ENCODE results near the gene ABCB6. TPM values are rescaled to one million over a fixed set of nuclear protein-coding genes. Genes with fewer than 3 reads are reported as not detected.

The ABCB6 gene
- total and polyA plus RNA-seq, 7 donors: 24.4 to 64.9 (median 42.2) TPM

- DNase-seq: no peak
- ATAC-seq: peak in 1 of 4 donors; percentile 5
- TF ChIP-seq, protein P1, sequence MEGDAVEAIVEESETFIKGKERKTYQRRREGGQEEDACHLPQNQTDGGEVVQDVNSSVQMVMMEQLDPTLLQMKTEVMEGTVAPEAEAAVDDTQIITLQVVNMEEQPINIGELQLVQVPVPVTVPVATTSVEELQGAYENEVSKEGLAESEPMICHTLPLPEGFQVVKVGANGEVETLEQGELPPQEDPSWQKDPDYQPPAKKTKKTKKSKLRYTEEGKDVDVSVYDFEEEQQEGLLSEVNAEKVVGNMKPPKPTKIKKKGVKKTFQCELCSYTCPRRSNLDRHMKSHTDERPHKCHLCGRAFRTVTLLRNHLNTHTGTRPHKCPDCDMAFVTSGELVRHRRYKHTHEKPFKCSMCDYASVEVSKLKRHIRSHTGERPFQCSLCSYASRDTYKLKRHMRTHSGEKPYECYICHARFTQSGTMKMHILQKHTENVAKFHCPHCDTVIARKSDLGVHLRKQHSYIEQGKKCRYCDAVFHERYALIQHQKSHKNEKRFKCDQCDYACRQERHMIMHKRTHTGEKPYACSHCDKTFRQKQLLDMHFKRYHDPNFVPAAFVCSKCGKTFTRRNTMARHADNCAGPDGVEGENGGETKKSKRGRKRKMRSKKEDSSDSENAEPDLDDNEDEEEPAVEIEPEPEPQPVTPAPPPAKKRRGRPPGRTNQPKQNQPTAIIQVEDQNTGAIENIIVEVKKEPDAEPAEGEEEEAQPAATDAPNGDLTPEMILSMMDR (IDR thresholded peaks at IDR 0.05): no peak
- intact Hi-C loops (cut with DNase I): no loop called here
- peaks cover 3 to 71% of the 10 kb centered on the region in 2 donors for H3K36me3 ChIP-seq (ENCODE audit: insufficient read depth in 1 of 2, low read depth in 1 of 2)
- no peaks in the 10 kb centered on the region for H3K9me3 ChIP-seq
- H3K4me3 ChIP-seq: peak overlapping the region; percentile 87
- peak overlapping the region; percentile 98 for H3K27ac ChIP-seq
- 0 to 3% (median 1%) methylated on average over 11 to 19 of the region's 19 CpGs for WGBS, 3 donors
- H3K27me3 ChIP-seq (ENCODE audit: insufficient read depth in 3 of 3, low read length in 2 of 3): no peaks in the 10 kb centered on the region
- H3K4me1 ChIP-seq: peaks cover 19% of the 10 kb centered on the region
These were observed 10.2 kb upstream of the ABCB6 start for GRCh38 chr2:219228911-219229304.

- WGBS, 3 donors: 32 to 42% (median 37%) methylated on average over 6 to 7 of the region's 7 CpGs
- peak overlapping the region; percentile 98 for H3K27ac ChIP-seq
These were observed 9.5 kb upstream of the ABCB6 start for GRCh38 chr2:219228041-219228910.

GRCh38 chr2:219225350-219225749, 6.6 kb upstream of the ABCB6 start:
- WGBS, 3 donors: 85 to 90% (median 87%) methylated on average over 3 of the region's 3 CpGs
- Histone ChIP-seq H3K4me1 (peaks cover 13% of the 10 kb centered on the region), H3K27ac (no peak overlapping the region), H3K4me3 (no peak overlapping the region), H3K27me3 (ENCODE audit: insufficient read depth in 3 of 3, low read length in 2 of 3) (no peaks in the 10 kb centered on the region), H3K9me3 (no peaks in the 10 kb centered on the region), H3K36me3 (ENCODE audit: insufficient read depth in 1 of 2, low read depth in 1 of 2) (peaks cover 8 to 78% of the 10 kb centered on the region in 2 donors)
- TF ChIP-seq, protein P1 (IDR thresholded peaks at IDR 0.05): no peak
- DNase-seq: no peak
- intact Hi-C loops (cut with DNase I): no loop called here
- no peak for ATAC-seq

More at GRCh38 chr2:219228041-219228910, 9.5 kb upstream of the ABCB6 start:
- Histone ChIP-seq H3K27me3 (ENCODE audit: insufficient read depth in 3 of 3, low read length in 2 of 3) (no peaks in the 10 kb centered on the region), H3K9me3 (no peaks in the 10 kb centered on the region), H3K4me1 (peaks cover 19% of the 10 kb centered on the region), H3K36me3 (ENCODE audit: insufficient read depth in 1 of 2, low read depth in 1 of 2) (peaks cover 2 to 71% of the 10 kb centered on the region in 2 donors), H3K4me3 (peak overlapping the region; percentile 87)
- ATAC-seq (no peak), DNase-seq (peak in 1 of 2 donors; percentile 32)
- TF ChIP-seq, protein P1 (IDR thresholded peaks at IDR 0.05): no peak
- intact Hi-C loops (cut with DNase I): no loop called here

DNA sequence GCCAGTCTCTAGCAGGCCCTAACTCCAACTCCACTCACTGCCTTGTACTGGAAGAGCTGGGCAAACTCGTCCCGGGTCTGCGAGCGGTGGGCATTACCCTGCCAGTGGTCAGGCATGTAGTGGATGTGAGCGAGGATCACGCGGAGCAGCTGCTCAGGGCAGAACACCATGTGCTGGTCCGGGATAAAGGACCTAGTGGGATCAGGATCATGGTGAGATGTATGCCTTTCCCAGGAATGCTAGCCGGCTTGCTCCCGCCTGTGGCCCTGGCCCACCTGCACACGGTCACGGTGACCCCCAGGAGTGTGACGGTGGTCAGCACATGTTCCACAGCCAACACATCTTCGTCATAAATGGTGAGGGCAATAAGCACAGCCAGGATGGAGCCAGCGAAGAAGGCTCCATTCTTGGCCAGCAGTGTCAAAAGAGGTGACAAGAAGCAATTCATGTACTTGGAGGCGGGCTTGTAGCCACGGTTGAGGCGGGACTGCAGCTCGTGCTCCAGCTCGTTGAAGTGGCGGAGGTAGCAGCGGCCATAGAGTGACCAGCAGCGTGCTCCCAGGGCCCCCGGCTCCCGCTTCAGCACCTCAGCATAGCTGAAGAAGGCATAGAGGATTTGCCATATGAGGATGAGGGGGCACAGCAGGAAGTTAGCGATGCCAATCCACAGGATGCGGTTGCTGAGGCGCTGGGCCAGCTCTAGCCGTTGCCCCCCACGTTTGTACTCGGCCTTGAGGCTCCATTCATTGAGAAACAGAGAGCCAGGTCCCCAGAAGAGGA, 5.3 kb upstream of the ABCB6 start:
- no peak for ATAC-seq
- intact Hi-C loops (cut with DNase I): no loop called here
- DNase-seq: no peak
- no peaks in the 10 kb centered on the region for H3K9me3 ChIP-seq
- no peak overlapping the region for H3K4me3 ChIP-seq
- H3K27me3 ChIP-seq (ENCODE audit: insufficient read depth in 3 of 3, low read length in 2 of 3): no peaks in the 10 kb centered on the region
- WGBS, 3 donors: 92 to 96% (median 93%) methylated on average over 31 of the region's 31 CpGs
- H3K4me1 ChIP-seq: peaks cover 20% of the 10 kb centered on the region
- TF ChIP-seq, protein P1 (IDR thresholded peaks at IDR 0.05): no peak
- H3K36me3 ChIP-seq (ENCODE audit: insufficient read depth in 1 of 2, low read depth in 1 of 2): peaks cover 8 to 88% of the 10 kb centered on the region in 2 donors
- no peak overlapping the region for H3K27ac ChIP-seq

All from psoas muscle (tissue), 8 donors.